Muscle of arm (tissue), 12 donors: ENCODE results near the gene ANKRD24. TPM values are rescaled to one million over a fixed set of nuclear protein-coding genes. Genes with fewer than 3 reads are reported as not detected.
"Not testable (repeated sequence)": the region's sequence is repeated elsewhere in the genome, so short reads cannot be mapped to it uniquely, and the experiment has no call there.

Experiments used
- DNase-seq: peaks from one replicate; pipeline ENCODE4 v3.0.0-alpha.2; 2013
- polyA plus RNA-seq, 12 donors: library from polyadenylated mRNA; unstranded; fragments of 120-200 nt; gene quantifications; one replicate each; pipeline ENCODE4 v1.2.1, GENCODE V29; 2013; ENCODE audit not compliant: insufficient read length in 12 of 12

Gene ANKRD24
- polyA plus RNA-seq, 12 donors = 0.38 to 2.2 (median 1.4) TPM; not detected in 2

DNA sequence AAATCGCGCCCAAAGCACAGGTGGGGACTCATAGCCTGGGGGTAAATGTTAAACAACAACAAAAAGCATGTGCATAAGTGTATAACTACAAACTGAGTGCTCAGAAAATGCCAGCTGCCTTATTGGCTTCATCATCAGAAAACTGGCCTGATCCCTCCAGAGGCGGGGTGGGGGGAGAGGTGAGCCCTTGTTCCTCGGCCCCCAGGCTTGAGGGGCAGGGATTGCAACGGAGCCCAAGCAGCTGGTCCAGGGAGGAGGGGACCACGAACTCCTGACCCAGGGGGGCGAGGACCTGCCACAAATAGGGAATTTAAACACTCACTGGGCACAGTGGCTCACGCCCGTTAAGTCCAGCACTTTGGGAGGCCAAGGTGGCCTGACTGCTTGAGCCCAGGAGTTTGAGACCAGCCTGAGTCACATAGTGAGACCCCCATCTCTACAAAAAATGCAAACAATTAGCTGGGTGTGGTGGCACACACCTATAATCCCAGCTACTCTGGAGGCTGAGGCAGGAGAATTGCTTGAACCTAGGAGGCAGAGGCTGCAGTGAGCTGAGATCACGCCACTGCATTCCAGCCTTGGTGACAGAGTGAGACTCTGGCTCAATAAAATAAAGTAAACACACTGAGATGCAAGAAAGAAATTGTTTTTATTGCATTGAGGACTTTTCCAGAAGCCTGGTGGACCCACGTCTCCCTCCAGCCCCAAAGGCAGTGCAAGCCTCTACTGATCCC lies 8.8 kb upstream of the ANKRD24 start:
- no peak for DNase-seq

DNA sequence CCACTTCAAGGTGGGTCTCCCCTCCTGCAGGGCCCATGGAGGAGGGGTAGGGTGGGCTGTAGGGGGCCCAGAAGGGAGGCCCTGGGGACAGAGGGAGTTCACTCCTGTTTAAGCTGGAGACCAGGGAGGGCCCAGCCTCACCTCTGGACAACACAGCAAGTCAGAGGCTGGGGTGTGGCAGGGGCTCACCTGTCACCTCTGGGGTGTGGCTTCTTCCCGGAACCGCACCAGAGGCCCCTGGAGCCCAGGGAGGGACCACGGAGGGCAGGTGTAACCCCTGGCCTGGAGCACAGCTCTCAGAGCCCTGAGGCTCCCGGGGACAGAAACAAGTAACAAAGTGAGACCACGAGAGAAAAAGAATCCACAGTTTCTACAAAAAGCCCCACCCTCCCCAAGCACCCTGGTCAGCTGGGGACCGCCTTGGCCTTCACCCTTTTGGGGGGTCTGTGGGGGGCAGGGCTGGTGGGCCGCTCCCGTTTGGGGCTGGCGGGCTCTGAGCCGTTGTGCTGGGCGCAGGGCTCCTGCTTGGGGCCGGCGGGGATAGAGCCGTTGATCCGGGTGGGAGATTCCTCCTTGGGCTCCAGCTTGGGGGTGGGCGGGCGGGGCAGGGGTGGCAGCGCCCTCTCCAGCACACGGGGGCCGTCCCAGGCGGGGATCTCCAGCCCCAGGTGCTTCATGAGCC lies 8.1 kb upstream of the ANKRD24 start:
- DNase-seq = no peak

- DNase-seq = no peak
These were observed 7.4 kb upstream of the ANKRD24 start for GRCh38 chr19:4174895-4175668.

DNA sequence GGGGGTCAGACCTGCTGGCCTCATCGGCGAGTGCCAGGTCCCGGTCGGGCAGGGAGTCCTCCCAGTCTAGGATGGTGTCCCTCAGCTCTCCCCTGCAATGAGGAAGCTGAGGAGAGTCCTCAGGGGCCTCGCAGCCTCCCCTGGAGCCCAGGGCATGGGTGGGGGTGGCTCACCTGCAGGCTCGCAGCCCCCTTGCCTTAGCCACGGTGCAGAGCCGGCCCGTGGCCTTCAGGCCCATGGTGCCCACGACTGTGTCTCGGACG lies 6.9 kb upstream of the ANKRD24 start:
- DNase-seq = no peak

DNA sequence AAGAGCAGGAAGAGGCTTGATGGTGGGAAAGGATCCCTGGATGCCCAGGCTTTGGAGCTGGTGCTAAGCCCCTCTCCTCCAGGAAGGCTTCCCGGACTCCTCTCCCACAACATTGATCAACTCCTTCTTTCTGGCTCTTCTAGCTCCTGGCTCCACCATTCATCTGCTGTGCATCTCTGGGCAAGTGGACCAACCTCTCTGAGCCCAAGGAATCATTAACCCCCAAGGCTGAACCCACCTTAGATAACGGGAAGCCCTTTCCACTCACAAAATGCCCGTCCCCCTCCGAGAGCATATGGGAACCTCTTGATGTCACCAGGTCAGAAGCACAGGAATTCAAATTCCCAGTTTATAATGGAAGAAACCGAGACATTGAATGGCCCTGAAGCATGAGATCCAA lies 5.3 kb upstream of the ANKRD24 start:
- no peak for DNase-seq

DNA sequence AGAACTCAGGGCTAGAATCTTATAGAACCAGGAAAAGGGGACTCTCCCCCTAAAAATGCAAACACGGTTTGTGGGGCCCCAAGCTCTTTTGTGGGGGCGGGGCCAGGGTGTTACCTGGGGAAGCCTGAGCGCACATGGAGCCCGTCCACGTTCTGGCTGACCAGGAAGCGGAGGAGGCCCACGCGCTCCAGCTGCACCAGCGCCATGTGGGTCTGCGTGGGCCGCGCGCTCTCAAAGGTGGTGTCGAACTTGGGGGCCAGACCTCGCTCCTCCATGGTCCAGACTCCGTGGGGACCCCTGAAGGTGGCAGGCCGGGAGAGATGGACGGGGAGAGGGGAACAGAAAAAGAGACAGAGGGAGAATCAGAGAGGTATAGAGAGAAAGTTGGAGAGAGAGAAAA lies 3.5 kb upstream of the ANKRD24 start:
- DNase-seq = no peak

DNA sequence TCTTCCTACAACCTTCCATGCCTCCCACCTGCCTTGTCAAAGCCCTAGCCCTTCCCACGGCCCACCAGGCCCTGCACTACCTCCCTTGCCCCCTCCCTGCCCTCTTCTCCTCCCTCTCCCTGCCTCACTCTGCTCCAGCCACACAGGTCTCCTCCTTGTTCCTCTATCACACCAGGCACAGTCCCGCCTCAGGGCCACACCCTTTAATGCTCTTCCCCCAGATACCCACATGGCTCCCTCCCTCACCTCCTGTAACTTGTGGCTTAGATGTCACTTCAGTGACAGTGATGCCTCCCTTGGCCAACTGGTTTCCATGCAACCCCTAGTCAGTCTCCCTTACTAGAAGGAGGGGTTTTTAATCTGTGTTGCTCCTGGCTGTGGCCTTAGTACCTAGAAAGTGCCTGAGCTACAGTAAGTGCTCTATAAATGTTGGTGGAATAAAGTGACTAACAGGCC lies 1.4 kb upstream of the ANKRD24 start:
- DNase-seq = no peak

DNA sequence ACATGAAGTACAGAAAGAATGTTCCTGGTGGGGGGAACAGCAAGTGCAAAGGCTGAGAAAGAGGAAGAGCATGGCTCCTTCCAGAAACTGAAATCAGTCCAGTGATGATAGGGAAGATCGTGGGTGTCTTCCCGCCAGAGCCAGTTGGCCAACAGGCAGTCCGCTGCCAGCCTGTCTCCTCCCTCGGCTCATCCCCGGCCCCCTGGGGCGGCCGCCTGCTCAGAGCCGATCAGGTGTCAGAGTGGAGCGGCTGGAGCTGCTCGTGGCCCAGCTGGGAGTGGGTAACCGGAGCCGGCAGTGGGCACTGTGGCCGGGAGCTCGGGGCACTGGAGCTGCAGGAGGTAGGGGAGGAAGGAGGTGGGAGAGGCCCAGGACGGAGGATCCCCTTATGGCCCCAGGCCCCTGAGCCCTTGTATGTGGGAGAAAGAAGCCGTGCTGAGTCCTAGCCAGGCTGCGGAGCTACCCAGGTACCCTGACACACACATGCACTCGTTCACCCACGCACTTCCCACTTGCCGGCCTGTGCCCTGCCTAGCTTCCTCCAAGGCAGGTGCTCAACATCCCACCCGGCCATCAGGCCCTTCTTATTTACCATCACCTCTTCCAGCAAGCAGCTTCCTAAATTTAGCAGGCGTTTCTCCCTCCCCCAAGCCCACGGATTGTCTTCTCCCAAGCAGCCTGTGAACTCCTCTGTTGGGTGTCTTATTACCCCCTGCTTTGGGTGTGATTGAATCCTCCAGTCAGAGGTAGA lies 1.7 kb downstream of the ANKRD24 start:
- no peak for DNase-seq

- no peak for DNase-seq
These were observed 2.3 kb downstream of the ANKRD24 start for GRCh38 chr19:4184718-4185352.

- DNase-seq = no peak
These were observed 3.1 kb downstream of the ANKRD24 start for GRCh38 chr19:4185413-4186086.

DNA sequence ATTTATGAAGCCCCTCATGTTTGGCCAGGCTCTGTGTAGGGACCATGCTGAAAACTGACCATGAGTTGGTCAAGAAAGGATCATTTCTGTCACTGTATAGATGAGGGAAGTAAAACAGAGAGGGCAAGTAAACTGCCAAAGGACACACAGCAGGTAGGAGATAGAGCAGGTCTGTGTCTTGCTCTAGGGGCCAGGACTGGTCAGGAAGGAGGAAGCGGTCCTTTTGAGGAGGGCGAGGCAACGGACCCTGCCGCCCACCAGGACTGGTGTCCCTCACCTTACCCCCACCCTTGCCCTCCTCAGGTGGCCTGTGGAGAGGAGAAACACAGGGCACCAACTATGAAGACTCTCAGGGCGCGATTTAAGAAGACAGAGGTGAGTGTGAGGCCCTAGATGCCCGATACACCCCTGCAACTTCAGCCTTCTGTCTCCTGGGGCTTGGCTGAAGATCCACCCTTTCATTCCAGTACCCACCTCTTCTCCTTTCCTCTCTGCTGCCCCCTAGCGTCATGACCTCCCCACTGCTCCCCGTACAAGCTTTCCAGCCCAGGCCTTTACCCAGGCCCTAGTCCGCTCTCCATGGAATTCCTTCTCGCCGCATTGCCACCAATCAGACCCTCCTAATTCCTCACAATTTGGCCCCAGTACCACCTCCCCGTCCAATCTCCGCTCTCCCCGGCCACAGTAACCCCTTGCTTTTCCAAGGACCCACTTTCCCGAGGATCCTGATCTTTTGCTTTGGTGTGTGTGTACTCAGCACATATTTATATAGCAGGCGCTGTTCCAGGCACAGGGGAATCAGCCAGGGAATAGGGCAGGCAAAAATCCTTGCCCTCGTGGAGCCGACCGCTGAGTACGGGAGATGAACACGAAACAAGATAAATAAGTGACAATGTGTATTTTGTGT lies 3.9 kb downstream of the ANKRD24 start:
- DNase-seq = peak; percentile 28

GRCh38 chr19:4187313-4188122 lies 5.0 kb downstream of the ANKRD24 start:
- no peak for DNase-seq

- no peak for DNase-seq
These were observed 7.2 kb downstream of the ANKRD24 start for GRCh38 chr19:4189641-4190040.

GRCh38 chr19:4192537-4192936 lies 10.0 kb downstream of the ANKRD24 start:
- not testable (repeated sequence) for DNase-seq

DNA sequence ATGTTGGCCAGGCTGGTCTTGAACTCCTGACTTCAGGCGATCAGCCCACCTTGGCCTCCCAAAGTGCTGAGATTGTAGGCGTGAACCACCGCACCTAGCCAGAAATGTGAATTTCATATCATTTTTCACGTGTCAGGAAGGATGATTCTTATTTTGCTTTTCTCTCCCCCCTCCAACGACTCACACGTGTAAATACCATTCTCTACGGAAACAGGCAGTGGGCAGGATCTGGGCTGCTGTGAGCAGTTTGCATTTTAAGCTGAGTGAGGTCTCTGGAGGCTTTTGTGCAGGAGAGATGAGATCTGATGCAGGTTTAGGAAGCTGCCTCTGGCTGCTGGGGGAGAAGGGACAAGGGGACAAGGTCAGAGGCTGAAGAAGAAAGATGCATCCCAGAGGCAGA lies 11.9 kb downstream of the ANKRD24 start:
- DNase-seq = no peak

DNA sequence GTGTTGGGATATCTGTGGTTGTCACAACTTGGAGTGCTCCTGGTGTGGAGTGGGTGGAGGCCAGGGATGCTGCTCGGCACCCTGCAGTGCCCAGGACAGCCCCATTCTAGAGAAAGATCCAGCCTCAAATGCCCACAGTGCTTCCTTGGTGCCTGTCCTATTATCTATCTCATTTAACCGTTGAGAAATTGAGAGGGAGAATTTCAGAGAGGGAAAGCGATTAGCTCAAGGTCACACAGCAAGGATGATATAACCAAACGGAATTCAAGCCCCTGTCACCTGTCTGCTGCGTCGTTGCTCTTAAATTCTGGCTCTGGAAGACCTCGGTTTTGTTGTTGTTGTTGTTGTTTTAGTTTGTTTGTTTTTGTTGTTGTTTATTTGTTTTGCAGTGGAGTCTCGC lies 13.5 kb downstream of the ANKRD24 start:
- DNase-seq = no peak

DNA sequence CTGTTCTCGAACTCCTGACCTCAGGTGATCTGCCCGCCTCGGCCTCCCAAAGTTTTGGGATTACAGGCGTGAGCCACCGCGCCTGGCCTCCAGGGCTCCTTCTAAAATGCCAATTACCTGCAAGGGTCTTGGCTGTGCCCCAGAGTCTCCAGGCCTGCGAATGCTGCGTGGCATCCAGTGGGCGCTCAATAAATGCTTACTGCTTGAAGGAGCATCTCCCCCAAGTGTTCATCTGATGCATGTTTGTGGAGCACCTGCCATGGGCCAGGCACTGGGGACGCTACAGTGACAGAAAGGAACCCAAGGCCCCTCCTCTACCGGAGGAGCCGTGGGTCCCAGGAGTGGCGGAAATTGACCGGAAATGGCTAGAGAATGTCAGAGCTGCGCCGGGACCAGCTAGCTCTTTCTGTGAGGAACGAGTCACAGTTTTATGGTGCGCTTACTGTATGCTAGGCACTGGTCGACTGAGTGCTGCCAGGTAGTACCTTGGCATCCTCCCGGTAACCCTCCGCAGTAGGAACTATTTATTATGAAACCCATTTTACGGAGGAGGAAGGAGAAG lies 14.2 kb downstream of the ANKRD24 start:
- no peak for DNase-seq

DNA sequence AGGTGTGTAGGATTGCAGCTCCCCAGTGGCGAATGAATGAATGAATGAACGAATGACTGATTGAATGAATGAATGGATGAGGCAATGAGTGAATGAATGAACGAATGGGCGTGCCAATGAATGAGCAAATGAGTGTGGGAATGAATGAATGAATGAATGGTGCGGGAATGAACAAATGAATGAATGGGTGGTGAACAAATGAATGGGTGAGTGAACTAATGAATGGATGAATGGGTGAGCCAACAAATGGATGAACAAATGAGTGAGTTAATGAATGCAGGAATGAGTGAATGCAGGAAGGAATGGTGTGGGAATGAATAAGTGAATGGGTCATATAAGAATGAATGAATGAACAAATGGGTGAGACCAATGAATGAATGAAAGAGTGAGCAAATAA lies 14.7 kb downstream of the ANKRD24 start:
- DNase-seq = no peak
